Activated B cell treated with CpG ODN at 0.5 μM for 24 hours (primary cell): ENCODE measurements around the gene NLRP1. TPM values are rescaled to one million over a fixed set of nuclear protein-coding genes. Genes with fewer than 3 reads are reported as not detected.

Experiments used
- ATAC-seq: fragments of 200-7000 bp; cut with Tn5 transposase; one replicate; pipeline ENCODE4 v1.10.0; 2021; ENCODE audit warnings: low read depth, mild to moderate bottlenecking, moderate library complexity
- CTCF ChIA-PET: fragments of 350-600 bp; sonication (Branson Sonifier 250); formaldehyde crosslinking; loops from one replicate; lab custom pipeline; 2021; ENCODE audit warnings: antibody characterized with exemption; lab: Charles Lee
- POLR2A ChIA-PET: fragments of 350-600 bp; sonication (Branson Sonifier 250); formaldehyde crosslinking; loops from one replicate; lab custom pipeline; 2021; ENCODE audit warnings: antibody characterized with exemption; lab: Charles Lee
- DNase-seq: peaks from one replicate; pipeline ENCODE4 v3.0.0; 2022
- H3K27ac Mint-ChIP-seq: one replicate; pipeline ENCODE4 v1.8.0; 2020; ENCODE audit warnings: mixed read lengths
- H3K27me3 Mint-ChIP-seq: one replicate; pipeline ENCODE4 v1.8.0; 2021; ENCODE audit warnings: mixed read lengths
- H3K36me3 Mint-ChIP-seq: one replicate; pipeline ENCODE4 v1.8.0; 2021; ENCODE audit warnings: low read depth, mixed read lengths
- H3K4me1 Mint-ChIP-seq: one replicate; pipeline ENCODE4 v1.8.0; 2021; ENCODE audit warnings: mixed read lengths
- H3K4me3 Mint-ChIP-seq: one replicate; pipeline ENCODE4 v1.8.0; 2020; ENCODE audit warnings: mild to moderate bottlenecking, mixed read lengths
- H3K9me3 Mint-ChIP-seq: one replicate; pipeline ENCODE4 v1.8.0; 2020; ENCODE audit warnings: mixed read lengths
- intact Hi-C: fragments of 100-400 bp; cut with micrococcal nuclease; formaldehyde crosslinking; loops from one replicate; pipeline ENCODE4 v1.15.1; 2024
- total RNA-seq: library from RNA; stranded (reverse); gene quantifications from 2 replicates; pipeline ENCODE4 v1.2.3, GENCODE V29; 2022
- TF ChIP-seq, protein P1 (sequence below): fragments of 200-600 bp; IDR thresholded peaks from one replicate; pipeline ENCODE4 v1.8.0; 2022; ENCODE audit warnings: antibody characterized with exemption, mild to moderate bottlenecking

NLRP1 gene
- total RNA-seq, 1 donor from 2014 or later, result 40.4 TPM

DNA sequence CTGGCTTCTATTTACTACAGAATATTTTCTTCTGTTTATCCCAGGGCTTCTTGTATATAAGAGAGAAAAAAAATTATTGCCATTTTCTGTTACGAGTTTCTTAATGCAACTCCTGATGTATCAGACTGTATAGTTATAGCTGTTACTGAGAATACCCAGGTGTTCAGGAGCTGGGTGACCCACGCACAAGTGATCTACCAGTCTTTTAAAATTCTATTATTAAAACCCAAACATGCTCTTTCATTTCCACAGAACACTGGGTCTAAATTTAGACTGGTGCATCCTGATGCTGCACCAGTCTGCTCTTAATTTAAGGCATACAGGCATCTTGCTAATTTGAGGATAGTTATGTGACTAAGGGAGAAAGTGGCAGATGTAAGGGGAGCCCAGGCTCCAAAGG is 31.2 kb upstream of the NLRP1 start:
- POLR2A ChIA-PET, result no interaction called here
- CTCF ChIA-PET, result no interaction called here
- Mint-ChIP-seq H3K4me1 (peaks cover 4% of the 10 kb centered on the region), H3K36me3 (no peaks in the 10 kb centered on the region), H3K9me3 (no peaks in the 10 kb centered on the region), H3K27me3 (peaks cover 12% of the 10 kb centered on the region), H3K27ac (no peak overlapping the region), H3K4me3 (no peak overlapping the region)
- DNase-seq (no peak), ATAC-seq (no peak)
- intact Hi-C loops, result no loop called here
- TF ChIP-seq, protein P1, sequence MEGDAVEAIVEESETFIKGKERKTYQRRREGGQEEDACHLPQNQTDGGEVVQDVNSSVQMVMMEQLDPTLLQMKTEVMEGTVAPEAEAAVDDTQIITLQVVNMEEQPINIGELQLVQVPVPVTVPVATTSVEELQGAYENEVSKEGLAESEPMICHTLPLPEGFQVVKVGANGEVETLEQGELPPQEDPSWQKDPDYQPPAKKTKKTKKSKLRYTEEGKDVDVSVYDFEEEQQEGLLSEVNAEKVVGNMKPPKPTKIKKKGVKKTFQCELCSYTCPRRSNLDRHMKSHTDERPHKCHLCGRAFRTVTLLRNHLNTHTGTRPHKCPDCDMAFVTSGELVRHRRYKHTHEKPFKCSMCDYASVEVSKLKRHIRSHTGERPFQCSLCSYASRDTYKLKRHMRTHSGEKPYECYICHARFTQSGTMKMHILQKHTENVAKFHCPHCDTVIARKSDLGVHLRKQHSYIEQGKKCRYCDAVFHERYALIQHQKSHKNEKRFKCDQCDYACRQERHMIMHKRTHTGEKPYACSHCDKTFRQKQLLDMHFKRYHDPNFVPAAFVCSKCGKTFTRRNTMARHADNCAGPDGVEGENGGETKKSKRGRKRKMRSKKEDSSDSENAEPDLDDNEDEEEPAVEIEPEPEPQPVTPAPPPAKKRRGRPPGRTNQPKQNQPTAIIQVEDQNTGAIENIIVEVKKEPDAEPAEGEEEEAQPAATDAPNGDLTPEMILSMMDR, result no peak

DNA sequence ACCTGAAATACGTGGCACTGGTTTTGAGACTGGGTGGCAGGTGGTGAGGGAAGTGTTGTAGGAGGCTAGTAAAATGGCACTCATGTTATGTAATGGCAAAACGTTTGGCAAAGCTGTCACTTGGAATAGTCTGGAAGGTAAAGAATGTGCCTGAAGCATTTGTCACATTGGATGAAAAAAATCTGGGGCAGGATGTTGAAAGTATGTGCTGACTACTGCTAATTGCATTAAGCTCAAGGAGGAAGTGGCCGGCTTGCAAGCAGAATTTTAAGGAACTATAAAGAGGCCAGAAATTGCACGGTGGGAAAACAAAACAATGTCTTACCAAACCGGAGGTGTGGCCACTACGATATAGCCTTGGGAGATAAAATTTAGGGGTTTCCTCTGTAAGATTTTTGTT is 26.6 kb upstream of the NLRP1 start:
- Mint-ChIP-seq H3K4me1 (peaks cover 4% of the 10 kb centered on the region), H3K4me3 (no peak overlapping the region), H3K9me3 (no peaks in the 10 kb centered on the region), H3K27ac (no peak overlapping the region), H3K27me3 (peaks cover 13% of the 10 kb centered on the region), H3K36me3 (no peaks in the 10 kb centered on the region)
- TF ChIP-seq, protein P1, result no peak
- DNase-seq (no peak), ATAC-seq (no peak)
- intact Hi-C loops, result no loop called here
- ChIA-PET POLR2A (no interaction called here), CTCF (interaction anchor here (1.8 kb wide), 1 partner anchor 18 kb away, joined by 4 read pairs; no protein-coding TSS in a partner anchor)

DNA sequence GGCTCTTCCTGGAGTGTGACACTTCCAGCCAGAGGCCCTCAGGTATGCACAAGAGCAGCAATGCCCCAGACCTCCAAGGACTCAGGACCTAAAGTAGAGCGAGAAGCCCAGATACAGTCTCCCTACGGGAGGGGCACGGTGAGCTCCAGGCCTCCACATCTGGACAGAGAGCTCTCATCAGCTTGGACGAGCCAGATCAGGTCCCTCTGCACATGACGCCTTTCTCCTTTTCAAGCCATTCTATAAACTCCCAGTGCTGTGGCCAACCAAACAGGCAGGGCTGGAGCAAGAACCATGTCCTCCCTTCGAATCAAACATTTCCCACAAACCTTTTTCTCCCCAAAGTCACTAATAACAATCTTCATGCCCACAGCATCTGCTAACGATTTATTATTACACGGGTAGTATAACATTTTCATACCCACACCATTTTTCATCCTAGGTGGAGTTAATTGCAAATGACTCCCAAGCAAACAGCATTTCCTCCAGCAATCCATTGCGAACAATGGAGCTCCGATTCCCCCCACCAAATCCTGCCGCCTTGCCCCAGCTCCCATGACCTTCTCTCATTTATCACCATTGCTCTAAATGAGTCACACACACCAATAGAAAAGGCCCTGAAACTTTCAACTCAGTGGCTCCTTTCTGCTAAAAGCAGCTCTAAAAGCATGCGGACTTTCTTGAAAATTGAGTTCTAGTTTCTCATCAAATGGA is 24.2 kb upstream of the NLRP1 start:
- H3K27me3 Mint-ChIP-seq, result peaks cover 16% of the 10 kb centered on the region

GRCh38 chr17:5607946-5608345 is 23.6 kb upstream of the NLRP1 start:
- ATAC-seq (no peak), DNase-seq (no peak)
- TF ChIP-seq, protein P1, result no peak
- POLR2A ChIA-PET, result no interaction called here
- Mint-ChIP-seq H3K27me3 (peaks cover 16% of the 10 kb centered on the region), H3K4me3 (no peak overlapping the region), H3K9me3 (no peaks in the 10 kb centered on the region), H3K27ac (no peak overlapping the region), H3K36me3 (no peaks in the 10 kb centered on the region), H3K4me1 (peaks cover 4% of the 10 kb centered on the region)
- intact Hi-C loops, result no loop called here
- CTCF ChIA-PET, result no interaction called here

More for the DNA sequence above, 24.2 kb upstream of the NLRP1 start:
- DNase-seq (no peak), ATAC-seq (no peak)
- Mint-ChIP-seq H3K27ac (no peak overlapping the region), H3K4me1 (peaks cover 4% of the 10 kb centered on the region), H3K36me3 (no peaks in the 10 kb centered on the region), H3K9me3 (no peaks in the 10 kb centered on the region), H3K4me3 (no peak overlapping the region)
- TF ChIP-seq, protein P1, result no peak
- CTCF ChIA-PET, result no interaction called here
- POLR2A ChIA-PET, result no interaction called here
- intact Hi-C loops, result no loop called here

DNA sequence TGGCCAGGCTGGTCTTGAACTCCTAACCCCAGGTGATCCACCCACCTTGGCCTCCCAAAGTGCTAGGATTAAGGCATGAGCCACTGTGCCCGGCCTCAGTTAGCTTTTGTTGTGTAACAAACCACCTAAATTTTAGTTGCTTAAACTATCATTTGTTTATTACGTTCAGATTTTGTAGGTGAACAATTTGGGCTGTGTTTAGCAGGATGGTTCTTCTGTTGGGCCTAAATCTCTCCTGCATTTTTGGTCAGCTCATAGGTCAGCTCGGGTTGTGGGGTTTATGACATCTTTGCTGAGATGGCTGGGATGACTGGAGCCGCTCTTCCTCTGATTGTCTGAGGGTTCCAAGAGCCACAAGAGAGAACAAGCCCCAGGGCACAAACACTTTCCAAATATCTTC is 21.1 kb upstream of the NLRP1 start:
- H3K27me3 Mint-ChIP-seq, result peaks cover 33% of the 10 kb centered on the region
- ATAC-seq, result no peak
- ChIA-PET POLR2A (no interaction called here), CTCF (no interaction called here)
- H3K36me3 Mint-ChIP-seq, result no peaks in the 10 kb centered on the region
- intact Hi-C loops, result no loop called here
- H3K4me1 Mint-ChIP-seq, result no peaks in the 10 kb centered on the region
- no peak overlapping the region for H3K27ac Mint-ChIP-seq
- no peak overlapping the region for H3K4me3 Mint-ChIP-seq
- no peaks in the 10 kb centered on the region for H3K9me3 Mint-ChIP-seq
- TF ChIP-seq, protein P1, result no peak
- DNase-seq, result no peak
